ENCODE data around the gene DIPK1C. TPM values are rescaled to one million over a fixed set of nuclear protein-coding genes. Genes with fewer than 3 reads are reported as not detected.
"Not testable (repeated sequence)": the region's sequence is repeated elsewhere in the genome, so short reads cannot be mapped to it uniquely, and the experiment has no call there.

DIPK1C gene
- not detected for total RNA-seq

- Histone ChIP-seq H3K4me3 (peak within 1 kb of the TSS; percentile 45 to 48), H3K27me3 (no peaks in the 10 kb centered on the region), H3K4me1 (peaks cover 12% of the 10 kb centered on the region), H3K36me3 (no peaks in the 10 kb centered on the region), H3K27ac (no peak within 1 kb of the TSS), H3K9me3 (no peaks in the 10 kb centered on the region)
- DNase-seq (ENCODE audit: extremely low spot score in 2 of 2), result no peak
- intact Hi-C loops (cut with DNase I), result no loop called here
- TF ChIP-seq POLR2AphosphoS5 (IDR thresholded peaks at IDR 0.05; ENCODE audit: insufficient read depth in 1 of 2, low read depth in 1 of 2) (no peak), POLR2A (IDR thresholded peaks at IDR 0.05) (no peak)
- TF ChIP-seq, protein P1, sequence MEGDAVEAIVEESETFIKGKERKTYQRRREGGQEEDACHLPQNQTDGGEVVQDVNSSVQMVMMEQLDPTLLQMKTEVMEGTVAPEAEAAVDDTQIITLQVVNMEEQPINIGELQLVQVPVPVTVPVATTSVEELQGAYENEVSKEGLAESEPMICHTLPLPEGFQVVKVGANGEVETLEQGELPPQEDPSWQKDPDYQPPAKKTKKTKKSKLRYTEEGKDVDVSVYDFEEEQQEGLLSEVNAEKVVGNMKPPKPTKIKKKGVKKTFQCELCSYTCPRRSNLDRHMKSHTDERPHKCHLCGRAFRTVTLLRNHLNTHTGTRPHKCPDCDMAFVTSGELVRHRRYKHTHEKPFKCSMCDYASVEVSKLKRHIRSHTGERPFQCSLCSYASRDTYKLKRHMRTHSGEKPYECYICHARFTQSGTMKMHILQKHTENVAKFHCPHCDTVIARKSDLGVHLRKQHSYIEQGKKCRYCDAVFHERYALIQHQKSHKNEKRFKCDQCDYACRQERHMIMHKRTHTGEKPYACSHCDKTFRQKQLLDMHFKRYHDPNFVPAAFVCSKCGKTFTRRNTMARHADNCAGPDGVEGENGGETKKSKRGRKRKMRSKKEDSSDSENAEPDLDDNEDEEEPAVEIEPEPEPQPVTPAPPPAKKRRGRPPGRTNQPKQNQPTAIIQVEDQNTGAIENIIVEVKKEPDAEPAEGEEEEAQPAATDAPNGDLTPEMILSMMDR (IDR thresholded peaks at IDR 0.05), result no peak
Observed at GRCh38 chr18:74457043-74457724, at the start of gene DIPK1C. DIPK1C (minus strand) TSS chr18:74457308; CDS start chr18:74457259, 49 bp downstream.

DNA sequence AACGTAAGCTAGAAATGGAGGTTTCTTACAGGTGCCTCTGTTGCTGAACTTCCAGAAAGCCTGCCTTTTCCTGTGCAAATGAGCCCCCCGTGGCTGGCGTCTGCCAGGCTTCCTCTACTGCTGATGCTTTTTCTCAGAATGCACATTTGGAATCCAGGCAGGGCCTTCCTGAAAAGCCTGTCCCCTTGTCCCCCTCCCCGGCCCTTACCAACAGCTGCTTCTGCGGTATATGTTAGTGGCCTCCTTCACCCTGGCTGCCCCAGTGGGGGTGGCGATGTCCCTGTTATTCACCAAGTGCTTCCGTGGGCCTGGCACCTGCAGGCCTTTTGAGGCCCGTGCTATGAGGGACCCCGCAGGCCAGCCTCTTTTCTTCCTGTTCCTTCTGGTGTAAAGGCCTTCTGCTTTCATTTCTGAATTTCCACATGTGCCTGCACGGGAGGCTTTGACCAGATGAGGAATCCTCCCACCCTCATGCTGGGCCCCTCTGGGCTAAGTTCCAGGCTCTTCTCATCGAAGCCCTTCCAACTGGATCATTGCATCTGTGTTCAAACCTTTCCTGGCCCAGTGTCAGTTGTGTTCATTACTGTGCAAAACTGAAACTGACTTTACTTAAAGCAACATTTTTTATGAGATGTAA lies 49.5 kb upstream of the DIPK1C start:
- Histone ChIP-seq H3K4me1 (peaks cover 14% of the 10 kb centered on the region), H3K36me3 (peaks cover 0 to 85% of the 10 kb centered on the region in 2 donors), H3K9me3 (no peaks in the 10 kb centered on the region), H3K27me3 (no peaks in the 10 kb centered on the region), H3K4me3 (no peak overlapping the region), H3K27ac (no peak overlapping the region)
- intact Hi-C loops (cut with DNase I), result no loop called here
- no peak for DNase-seq (ENCODE audit: extremely low spot score in 2 of 2)
- TF ChIP-seq, protein P1 (IDR thresholded peaks at IDR 0.05), result no peak
- TF ChIP-seq POLR2AphosphoS5 (IDR thresholded peaks at IDR 0.05; ENCODE audit: insufficient read depth in 1 of 2, low read depth in 1 of 2), result no peak
- no peak for TF ChIP-seq POLR2A (IDR thresholded peaks at IDR 0.05)

DNA sequence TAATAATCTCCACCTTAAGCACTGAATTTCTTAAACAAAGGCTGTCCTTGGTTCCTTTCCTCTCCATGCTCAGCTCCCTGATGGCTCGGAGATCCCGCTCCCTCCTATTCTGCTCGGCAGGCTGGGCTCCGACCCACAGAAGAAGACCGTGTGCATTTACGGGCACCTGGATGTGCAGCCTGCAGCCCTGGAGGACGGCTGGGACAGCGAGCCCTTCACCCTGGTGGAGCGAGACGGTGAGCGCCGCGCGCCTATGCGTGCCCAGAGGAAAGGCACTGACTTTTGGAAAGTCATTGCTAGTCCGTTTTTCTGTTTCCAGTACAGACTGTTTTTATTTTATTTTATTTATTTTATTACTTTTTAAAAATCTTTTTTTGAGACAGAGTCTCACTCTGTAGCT lies 48.7 kb upstream of the DIPK1C start:
- Histone ChIP-seq H3K9me3 (no peaks in the 10 kb centered on the region), H3K27ac (no peak overlapping the region), H3K4me3 (no peak overlapping the region), H3K4me1 (peaks cover 14% of the 10 kb centered on the region), H3K27me3 (no peaks in the 10 kb centered on the region), H3K36me3 (peaks cover 0 to 83% of the 10 kb centered on the region in 2 donors)
- no peak for DNase-seq (ENCODE audit: extremely low spot score in 2 of 2)
- TF ChIP-seq POLR2AphosphoS5 (IDR thresholded peaks at IDR 0.05; ENCODE audit: insufficient read depth in 1 of 2, low read depth in 1 of 2) (no peak), POLR2A (IDR thresholded peaks at IDR 0.05) (no peak)
- TF ChIP-seq, protein P1 (IDR thresholded peaks at IDR 0.05), result no peak
- intact Hi-C loops (cut with DNase I), result no loop called here

GRCh38 chr18:74503137-74503536 lies 46.0 kb upstream of the DIPK1C start:
- Histone ChIP-seq H3K27ac (no peak overlapping the region), H3K4me1 (peaks cover 31% of the 10 kb centered on the region), H3K9me3 (no peaks in the 10 kb centered on the region), H3K36me3 (peaks cover 0 to 57% of the 10 kb centered on the region in 2 donors), H3K27me3 (no peaks in the 10 kb centered on the region), H3K4me3 (no peak overlapping the region)
- intact Hi-C loops (cut with DNase I), result no loop called here
- TF ChIP-seq, protein P1 (IDR thresholded peaks at IDR 0.05), result no peak
- no peak for TF ChIP-seq POLR2AphosphoS5 (IDR thresholded peaks at IDR 0.05; ENCODE audit: insufficient read depth in 1 of 2, low read depth in 1 of 2)
- TF ChIP-seq POLR2A (IDR thresholded peaks at IDR 0.05), result no peak
- no peak for DNase-seq (ENCODE audit: extremely low spot score in 2 of 2)

GRCh38 chr18:74501386-74501785 lies 44.3 kb upstream of the DIPK1C start:
- no peaks in the 10 kb centered on the region for H3K9me3 ChIP-seq
- no peak overlapping the region for H3K4me3 ChIP-seq
- intact Hi-C loops (cut with DNase I), result no loop called here
- no peaks in the 10 kb centered on the region for H3K27me3 ChIP-seq
- peaks cover 0 to 44% of the 10 kb centered on the region in 2 donors for H3K36me3 ChIP-seq
- TF ChIP-seq, protein P1 (IDR thresholded peaks at IDR 0.05), result no peak
- TF ChIP-seq POLR2AphosphoS5 (IDR thresholded peaks at IDR 0.05; ENCODE audit: insufficient read depth in 1 of 2, low read depth in 1 of 2) (no peak), POLR2A (IDR thresholded peaks at IDR 0.05) (no peak)
- peak overlapping the region; percentile 37 for H3K27ac ChIP-seq
- no peak for DNase-seq (ENCODE audit: extremely low spot score in 2 of 2)
- peaks cover 38% of the 10 kb centered on the region for H3K4me1 ChIP-seq

DNA sequence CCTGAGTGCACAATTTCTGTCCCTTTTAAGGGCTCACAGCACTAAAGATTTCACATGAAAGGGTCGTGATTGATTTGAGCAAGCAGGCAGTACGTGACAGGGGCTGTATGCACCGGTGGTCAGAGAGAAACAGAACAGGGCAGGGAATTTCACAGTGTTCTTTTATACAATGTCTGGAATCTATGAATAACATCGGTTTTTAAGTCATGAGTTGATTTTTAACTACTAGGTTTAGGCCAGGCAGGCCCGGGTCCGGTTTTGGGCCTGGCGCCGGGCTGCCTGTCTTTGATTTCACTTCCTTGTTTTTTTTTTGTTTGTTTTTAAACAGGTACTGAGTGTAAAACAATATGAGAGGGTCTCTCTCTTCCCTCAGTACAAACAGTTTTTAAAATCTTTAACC lies 43.7 kb upstream of the DIPK1C start:
- H3K4me3 ChIP-seq; DNase-seq (ENCODE audit: extremely low spot score in 2 of 2); intact Hi-C loops (cut with DNase I); H3K27me3 ChIP-seq; H3K9me3 ChIP-seq: not testable (repeated sequence)
- peaks cover 0 to 39% of the 10 kb centered on the region in 2 donors for H3K36me3 ChIP-seq
- peaks cover 37% of the 10 kb centered on the region for H3K4me1 ChIP-seq
- H3K27ac ChIP-seq, result peak overlapping the region; percentile 37

All from vagina (tissue), 2 donors.